ENCODE results near the gene FAM120B.

- no peak for TF ChIP-seq ZNF274 (IDR thresholded peaks at IDR 0.05; ENCODE audit: low read depth, low read length)
- no peak for TF ChIP-seq YY1 (IDR thresholded peaks at IDR 0.05; ENCODE audit: insufficient read depth, insufficient read length)
Measured at GRCh38 chr6:170420283-170420682, 113.7 kb downstream of the FAM120B start.
